HG03103 (cell line): ENCODE data around the gene IL21.

Experiments
- ATAC-seq: cut with Tn5 transposase; IDR thresholded peaks from one replicate; pipeline ENCODE4 v1.9.1; 2021; ENCODE audit warnings: low read depth; ENCODE audit not compliant: unreplicated experiment

The IL21 gene

GRCh38 chr4:122635205-122635604 lies 14.3 kb upstream of the IL21 start:
- ATAC-seq = peak; percentile 52

GRCh38 chr4:122633211-122633610 lies 12.3 kb upstream of the IL21 start:
- ATAC-seq = no peak

- peak; percentile 49 for ATAC-seq
Measured at GRCh38 chr4:122632396-122633143, 11.7 kb upstream of the IL21 start.

GRCh38 chr4:122625156-122625555 lies 4.3 kb upstream of the IL21 start:
- no peak for ATAC-seq

GRCh38 chr4:122624205-122624604 lies 3.3 kb upstream of the IL21 start:
- no peak for ATAC-seq

- ATAC-seq = no peak
Measured at GRCh38 chr4:122623637-122624166, 2.8 kb upstream of the IL21 start.

- no peak for ATAC-seq
Measured at GRCh38 chr4:122622400-122622799, 1.5 kb upstream of the IL21 start.

GRCh38 chr4:122619611-122620010 lies 1.3 kb downstream of the IL21 start:
- ATAC-seq = no peak

GRCh38 chr4:122617597-122618593 lies 3.0 kb downstream of the IL21 start:
- ATAC-seq = no peak

GRCh38 chr4:122616915-122617596 lies 3.8 kb downstream of the IL21 start:
- ATAC-seq = no peak

GRCh38 chr4:122614621-122615020 lies 6.2 kb downstream of the IL21 start:
- no peak for ATAC-seq

- ATAC-seq = no peak
Measured at GRCh38 chr4:122612540-122612939, 8.3 kb downstream of the IL21 start.

GRCh38 chr4:122606364-122607043 lies 14.4 kb downstream of the IL21 start:
- ATAC-seq = no peak

GRCh38 chr4:122604146-122604545 lies 16.7 kb downstream of the IL21 start:
- ATAC-seq = no peak

- no peak for ATAC-seq
Measured at GRCh38 chr4:122603156-122603574, 17.7 kb downstream of the IL21 start.

GRCh38 chr4:122602277-122603142 lies 18.4 kb downstream of the IL21 start:
- ATAC-seq = peak; percentile 60

- ATAC-seq = no peak
Measured at GRCh38 chr4:122591196-122591595, 29.7 kb downstream of the IL21 start.

- ATAC-seq = no peak
Measured at GRCh38 chr4:122588453-122589238, 32.2 kb downstream of the IL21 start.
